PFSK-1 (cell line): ENCODE results near the gene CACNA1D.

Experiments used
- FOXP2 ChIP-seq: optimal IDR thresholded peaks from 2 replicates; pipeline ENCODE3; 2011; ENCODE audit warnings: borderline replicate concordance, control low read depth, inconsistent platforms; ENCODE audit not compliant: insufficient read depth; ENCODE audit errors: extremely low read length, extremely low read depth
- POLR2AphosphoS5 ChIP-seq: IDR thresholded peaks from 2 replicates; pipeline ENCODE4 v1.6.1; 2012; ENCODE audit warnings: low read depth, mild to moderate bottlenecking, control low read depth, low read length, moderate library complexity
- TAF1 ChIP-seq: IDR thresholded peaks from 2 replicates; pipeline ENCODE4 v1.6.1; 2012; ENCODE audit warnings: low read length, control low read depth, borderline replicate concordance; ENCODE audit not compliant: insufficient read depth
- TF ChIP-seq, protein P1 (sequence below), 2 experiments: IDR thresholded peaks; 2 replicates each; pipeline versions ENCODE4 v1.6.1 to v1.8.0; 2011 to 2012; ENCODE audit warnings: low read depth in 2 of 2, low read length in 2 of 2, control low read depth in 1 of 2, inconsistent platforms in 1 of 2, mild to moderate bottlenecking in 1 of 2, moderate library complexity in 1 of 2; ENCODE audit not compliant: insufficient read depth in 1 of 2

DNA sequence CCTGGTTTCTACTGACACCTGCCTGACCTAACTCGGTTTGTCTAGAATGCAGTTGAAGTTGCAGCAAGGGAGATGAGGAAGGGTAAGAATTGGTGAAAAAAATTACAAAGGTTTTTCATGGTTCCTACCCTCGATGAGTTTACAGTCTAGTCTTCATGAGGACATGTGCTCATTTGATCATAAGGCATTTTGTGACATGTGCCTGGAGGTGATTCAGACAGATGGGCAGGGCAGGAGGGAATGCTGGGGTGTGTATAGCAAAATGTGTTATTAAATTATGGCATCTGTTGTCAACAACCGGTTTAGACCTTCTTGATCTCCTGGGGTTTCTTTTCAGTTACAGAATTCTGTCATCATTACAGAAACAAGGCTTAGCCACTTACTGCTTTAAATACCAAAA lies 101.2 kb downstream of the CACNA1D start:
- no peak for TF ChIP-seq POLR2AphosphoS5
- TF ChIP-seq, protein P1, sequence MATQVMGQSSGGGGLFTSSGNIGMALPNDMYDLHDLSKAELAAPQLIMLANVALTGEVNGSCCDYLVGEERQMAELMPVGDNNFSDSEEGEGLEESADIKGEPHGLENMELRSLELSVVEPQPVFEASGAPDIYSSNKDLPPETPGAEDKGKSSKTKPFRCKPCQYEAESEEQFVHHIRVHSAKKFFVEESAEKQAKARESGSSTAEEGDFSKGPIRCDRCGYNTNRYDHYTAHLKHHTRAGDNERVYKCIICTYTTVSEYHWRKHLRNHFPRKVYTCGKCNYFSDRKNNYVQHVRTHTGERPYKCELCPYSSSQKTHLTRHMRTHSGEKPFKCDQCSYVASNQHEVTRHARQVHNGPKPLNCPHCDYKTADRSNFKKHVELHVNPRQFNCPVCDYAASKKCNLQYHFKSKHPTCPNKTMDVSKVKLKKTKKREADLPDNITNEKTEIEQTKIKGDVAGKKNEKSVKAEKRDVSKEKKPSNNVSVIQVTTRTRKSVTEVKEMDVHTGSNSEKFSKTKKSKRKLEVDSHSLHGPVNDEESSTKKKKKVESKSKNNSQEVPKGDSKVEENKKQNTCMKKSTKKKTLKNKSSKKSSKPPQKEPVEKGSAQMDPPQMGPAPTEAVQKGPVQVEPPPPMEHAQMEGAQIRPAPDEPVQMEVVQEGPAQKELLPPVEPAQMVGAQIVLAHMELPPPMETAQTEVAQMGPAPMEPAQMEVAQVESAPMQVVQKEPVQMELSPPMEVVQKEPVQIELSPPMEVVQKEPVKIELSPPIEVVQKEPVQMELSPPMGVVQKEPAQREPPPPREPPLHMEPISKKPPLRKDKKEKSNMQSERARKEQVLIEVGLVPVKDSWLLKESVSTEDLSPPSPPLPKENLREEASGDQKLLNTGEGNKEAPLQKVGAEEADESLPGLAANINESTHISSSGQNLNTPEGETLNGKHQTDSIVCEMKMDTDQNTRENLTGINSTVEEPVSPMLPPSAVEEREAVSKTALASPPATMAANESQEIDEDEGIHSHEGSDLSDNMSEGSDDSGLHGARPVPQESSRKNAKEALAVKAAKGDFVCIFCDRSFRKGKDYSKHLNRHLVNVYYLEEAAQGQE (IDR thresholded peaks at IDR 0.05; ENCODE audit: insufficient read depth in 1 of 2, low read depth in 2 of 2, low read length in 2 of 2), result no peak
- no peak for TF ChIP-seq FOXP2
- TF ChIP-seq TAF1, result no peak
